Measurements from ENCODE around the gene ARFGEF3. TPM values are rescaled to one million over a fixed set of nuclear protein-coding genes. Genes with fewer than 3 reads are reported as not detected.

Gene ARFGEF3
- total RNA-seq, 1 donor, result under 0.01 TPM

- no peaks in the 10 kb centered on the region for H3K9me3 ChIP-seq (ENCODE audit: low read depth, low read length)
- TF ChIP-seq CTCF (IDR thresholded peaks at IDR 0.05; ENCODE audit: extremely low read depth, low read depth, low read length), result no peak
- no peaks in the 10 kb centered on the region for H3K79me2 ChIP-seq (ENCODE audit: insufficient read depth, low read length)
- H4K20me1 ChIP-seq (ENCODE audit: insufficient read depth, low read length), result no peaks in the 10 kb centered on the region
- no peak overlapping the region for H3K27ac ChIP-seq (ENCODE audit: low read depth, low read length)
- no peak overlapping the region for H2AFZ ChIP-seq (ENCODE audit: low read length)
- peaks cover 2% of the 10 kb centered on the region for H3K27me3 ChIP-seq (ENCODE audit: insufficient read depth, low read length)
- no peaks in the 10 kb centered on the region for H3K4me1 ChIP-seq (ENCODE audit: insufficient read depth, low read length)
- H3K36me3 ChIP-seq (ENCODE audit: insufficient read depth, low read length), result no peaks in the 10 kb centered on the region
- DNase-seq (ENCODE audit: insufficient read length, low spot score, missing footprints), result no peak
- H3K4me2 ChIP-seq (ENCODE audit: insufficient read depth, low read length), result no peak overlapping the region
- H3K4me3 ChIP-seq (ENCODE audit: insufficient read depth, low read length), result no peak overlapping the region
Measured at GRCh38 chr6:138230221-138230620, 68.5 kb downstream of the ARFGEF3 start.

DNA sequence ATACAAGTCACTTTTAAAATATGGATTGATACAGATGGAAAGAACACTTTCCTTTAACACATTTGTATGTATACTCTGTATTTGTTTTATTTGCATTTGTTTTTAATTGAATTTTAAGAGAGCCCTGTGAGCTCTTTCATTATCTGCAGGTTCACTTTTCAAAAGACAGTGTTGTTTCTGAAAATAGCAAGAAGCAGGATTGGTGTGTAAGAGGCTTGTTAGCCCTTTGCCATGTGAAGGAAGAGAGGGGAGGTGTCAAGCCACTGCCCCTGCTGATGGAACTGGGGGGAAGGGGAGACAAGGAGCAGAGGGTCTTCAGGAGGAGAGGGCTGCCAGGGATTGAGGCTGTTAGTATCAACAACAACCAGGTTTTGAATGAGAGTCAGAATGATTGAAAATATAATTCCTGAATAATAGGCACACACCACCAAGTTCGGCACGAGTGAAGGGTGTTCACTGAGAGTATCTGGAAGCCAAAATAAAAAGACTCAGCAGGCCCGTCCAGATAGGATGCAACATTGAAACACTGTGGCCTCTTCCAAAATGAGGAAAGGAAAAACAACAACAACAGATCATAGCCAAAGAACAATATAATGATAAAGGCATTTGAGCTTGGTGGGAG lies 69.1 kb downstream of the ARFGEF3 start:
- no peak for DNase-seq (ENCODE audit: insufficient read length, low spot score, missing footprints)
- Histone ChIP-seq H3K4me2 (ENCODE audit: insufficient read depth, low read length) (no peak overlapping the region), H3K27me3 (ENCODE audit: insufficient read depth, low read length) (peaks cover 2% of the 10 kb centered on the region), H3K79me2 (ENCODE audit: insufficient read depth, low read length) (no peaks in the 10 kb centered on the region), H3K4me3 (ENCODE audit: insufficient read depth, low read length) (no peak overlapping the region), H4K20me1 (ENCODE audit: insufficient read depth, low read length) (no peaks in the 10 kb centered on the region), H3K4me1 (ENCODE audit: insufficient read depth, low read length) (no peaks in the 10 kb centered on the region), H3K27ac (ENCODE audit: low read depth, low read length) (no peak overlapping the region), H3K36me3 (ENCODE audit: insufficient read depth, low read length) (no peaks in the 10 kb centered on the region), H2AFZ (ENCODE audit: low read length) (no peak overlapping the region), H3K9me3 (ENCODE audit: low read depth, low read length) (no peaks in the 10 kb centered on the region)
- TF ChIP-seq CTCF (IDR thresholded peaks at IDR 0.05; ENCODE audit: extremely low read depth, low read depth, low read length), result no peak

DNA sequence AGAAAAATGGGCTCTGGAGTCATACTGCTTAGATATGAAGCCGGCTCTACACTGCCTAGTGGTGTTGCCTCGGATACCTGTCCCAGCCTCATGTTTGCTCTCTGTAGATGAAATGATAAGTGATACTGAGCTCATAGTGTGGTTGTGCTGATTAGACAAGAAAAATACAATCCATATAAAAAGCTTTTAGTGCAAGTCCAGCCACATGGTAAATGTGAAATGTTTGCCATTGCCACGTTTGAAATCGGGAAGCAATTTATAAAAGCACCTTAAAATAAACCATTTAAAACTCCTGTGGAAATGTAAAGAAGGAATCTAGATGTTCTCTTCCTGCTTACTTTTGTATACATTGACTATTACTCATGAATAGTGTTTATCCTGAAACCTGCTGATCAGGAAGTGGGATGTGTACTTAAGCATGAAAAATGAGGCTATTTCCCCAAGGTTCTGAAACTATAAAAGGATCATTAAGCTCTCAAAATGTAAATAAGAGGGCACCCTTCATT lies 69.7 kb downstream of the ARFGEF3 start:
- H3K4me1 ChIP-seq (ENCODE audit: insufficient read depth, low read length), result no peaks in the 10 kb centered on the region
- no peaks in the 10 kb centered on the region for H3K36me3 ChIP-seq (ENCODE audit: insufficient read depth, low read length)
- H3K4me2 ChIP-seq (ENCODE audit: insufficient read depth, low read length), result no peak overlapping the region
- H3K9me3 ChIP-seq (ENCODE audit: low read depth, low read length), result no peaks in the 10 kb centered on the region
- no peak for TF ChIP-seq CTCF (IDR thresholded peaks at IDR 0.05; ENCODE audit: extremely low read depth, low read depth, low read length)
- no peak overlapping the region for H3K27ac ChIP-seq (ENCODE audit: low read depth, low read length)
- no peak overlapping the region for H3K4me3 ChIP-seq (ENCODE audit: insufficient read depth, low read length)
- H3K27me3 ChIP-seq (ENCODE audit: insufficient read depth, low read length), result peaks cover 2% of the 10 kb centered on the region
- H2AFZ ChIP-seq (ENCODE audit: low read length), result no peak overlapping the region
- DNase-seq (ENCODE audit: insufficient read length, low spot score, missing footprints), result no peak
- H4K20me1 ChIP-seq (ENCODE audit: insufficient read depth, low read length), result no peaks in the 10 kb centered on the region
- no peaks in the 10 kb centered on the region for H3K79me2 ChIP-seq (ENCODE audit: insufficient read depth, low read length)

DNA sequence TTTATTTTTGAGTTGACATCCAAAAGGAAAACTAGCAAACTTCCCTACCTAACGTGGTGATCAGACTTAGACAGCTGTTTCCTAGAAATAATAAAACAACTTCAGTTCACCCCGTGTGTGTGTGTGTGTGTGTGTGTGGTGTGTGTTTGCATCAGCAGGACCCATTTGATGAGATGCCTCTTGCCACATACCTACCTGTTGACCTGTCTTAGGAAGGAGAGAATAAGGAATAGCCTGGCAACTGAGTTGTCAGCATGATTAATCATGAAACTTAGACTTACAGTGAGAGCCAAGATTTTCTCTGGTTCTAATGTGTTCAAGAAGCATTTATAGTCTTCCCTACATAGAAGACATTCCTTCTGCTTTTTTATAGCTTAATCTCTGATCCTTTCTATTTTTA lies 72.6 kb downstream of the ARFGEF3 start:
- H3K9me3 ChIP-seq (ENCODE audit: low read depth, low read length), result no peaks in the 10 kb centered on the region
- H3K27ac ChIP-seq (ENCODE audit: low read depth, low read length), result no peak overlapping the region
- no peaks in the 10 kb centered on the region for H3K79me2 ChIP-seq (ENCODE audit: insufficient read depth, low read length)
- DNase-seq (ENCODE audit: insufficient read length, low spot score, missing footprints), result no peak
- peaks cover 2% of the 10 kb centered on the region for H3K27me3 ChIP-seq (ENCODE audit: insufficient read depth, low read length)
- no peaks in the 10 kb centered on the region for H4K20me1 ChIP-seq (ENCODE audit: insufficient read depth, low read length)
- H3K4me2 ChIP-seq (ENCODE audit: insufficient read depth, low read length), result no peak overlapping the region
- no peaks in the 10 kb centered on the region for H3K4me1 ChIP-seq (ENCODE audit: insufficient read depth, low read length)
- no peak overlapping the region for H3K4me3 ChIP-seq (ENCODE audit: insufficient read depth, low read length)
- no peaks in the 10 kb centered on the region for H3K36me3 ChIP-seq (ENCODE audit: insufficient read depth, low read length)
- H2AFZ ChIP-seq (ENCODE audit: low read length), result no peak overlapping the region
- no peak for TF ChIP-seq CTCF (IDR thresholded peaks at IDR 0.05; ENCODE audit: extremely low read depth, low read depth, low read length)
